CD4-positive, alpha-beta T cell treated with Interleukin-2 at 100 ng/mL for 4 hours (primary cell): ENCODE results near the gene REEP6.

Experiments
- DNase-seq: peaks from one replicate; pipeline ENCODE4 v3.0.0-alpha.2; 2020; ENCODE audit warnings: low spot score

The REEP6 gene

DNA sequence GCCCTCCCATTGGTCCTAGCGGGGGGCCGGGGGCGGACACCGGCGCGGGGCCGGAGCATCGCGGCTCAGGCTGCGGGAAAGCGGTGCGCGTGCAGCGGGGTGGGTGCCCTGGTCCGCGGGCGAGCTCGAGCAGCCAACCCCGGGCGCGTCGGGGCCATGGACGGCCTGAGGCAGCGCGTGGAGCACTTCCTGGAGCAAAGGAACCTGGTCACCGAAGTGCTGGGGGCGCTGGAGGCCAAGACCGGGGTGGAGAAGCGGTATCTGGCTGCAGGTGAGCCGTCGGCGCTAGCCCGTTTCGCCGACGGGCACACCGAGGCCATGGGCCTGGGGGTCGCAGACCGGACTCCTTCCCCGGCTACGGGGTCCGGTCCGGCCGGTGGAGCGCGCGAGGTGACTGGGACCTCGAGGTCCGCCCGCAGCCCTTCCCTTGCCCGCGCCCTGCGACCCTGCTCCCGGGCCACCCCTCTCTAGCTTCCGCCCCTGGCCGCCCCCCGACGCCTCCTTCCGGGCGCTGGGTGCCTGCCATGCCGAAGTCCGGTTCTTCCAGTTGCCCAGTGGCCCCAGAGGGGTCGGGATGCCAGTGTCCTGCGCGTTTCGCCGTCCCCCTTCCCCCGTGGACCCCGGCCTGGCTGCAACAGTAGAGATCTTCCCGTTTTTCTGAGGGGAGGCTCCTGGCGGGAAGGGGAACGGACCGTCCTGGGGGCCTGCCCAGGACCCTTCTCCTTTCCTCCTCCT, at the start of gene REEP6:
REEP6 (plus strand) TSS at position 68 of the 735 bp plus-strand sequence; CDS start at position 157, 89 bp downstream.
- no peak for DNase-seq

DNA sequence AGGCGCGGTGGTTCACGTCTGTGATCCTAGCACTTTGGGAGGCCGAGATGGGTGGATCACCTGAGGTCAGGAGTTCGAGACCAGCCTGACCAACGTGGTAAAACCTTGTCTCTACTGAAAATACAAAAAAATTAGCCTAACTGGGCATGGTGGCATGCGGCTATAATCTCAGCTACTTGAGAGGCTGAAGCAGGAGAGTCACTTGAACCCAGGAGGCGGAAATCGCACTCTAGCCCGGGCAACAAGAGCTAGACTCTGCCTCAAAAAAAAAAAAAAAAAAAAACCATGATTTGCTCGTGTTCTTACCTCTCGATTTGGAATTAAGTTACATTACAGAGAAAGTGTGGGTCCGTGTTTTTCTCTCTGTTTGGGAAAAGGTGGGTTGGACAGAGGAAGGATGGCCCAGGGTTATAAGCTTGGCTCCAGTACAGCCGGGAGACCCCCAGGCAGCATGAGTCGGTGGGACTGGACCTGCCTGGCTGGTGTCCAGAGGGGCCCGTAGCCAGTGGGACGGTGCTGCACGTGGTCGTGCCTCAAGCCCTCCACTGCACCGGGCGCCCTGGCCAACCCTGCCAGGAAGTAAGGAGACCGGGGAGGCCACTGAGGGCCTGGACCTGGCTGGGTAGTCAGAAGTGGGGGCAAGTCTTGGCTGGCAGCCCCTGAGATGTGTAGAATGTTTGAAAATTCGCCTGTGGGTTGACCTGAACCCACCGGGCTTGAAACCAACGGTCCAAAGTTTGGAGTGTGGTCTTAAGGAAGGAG, 49.1 kb upstream of the REEP6 start:
- no peak for DNase-seq

DNA sequence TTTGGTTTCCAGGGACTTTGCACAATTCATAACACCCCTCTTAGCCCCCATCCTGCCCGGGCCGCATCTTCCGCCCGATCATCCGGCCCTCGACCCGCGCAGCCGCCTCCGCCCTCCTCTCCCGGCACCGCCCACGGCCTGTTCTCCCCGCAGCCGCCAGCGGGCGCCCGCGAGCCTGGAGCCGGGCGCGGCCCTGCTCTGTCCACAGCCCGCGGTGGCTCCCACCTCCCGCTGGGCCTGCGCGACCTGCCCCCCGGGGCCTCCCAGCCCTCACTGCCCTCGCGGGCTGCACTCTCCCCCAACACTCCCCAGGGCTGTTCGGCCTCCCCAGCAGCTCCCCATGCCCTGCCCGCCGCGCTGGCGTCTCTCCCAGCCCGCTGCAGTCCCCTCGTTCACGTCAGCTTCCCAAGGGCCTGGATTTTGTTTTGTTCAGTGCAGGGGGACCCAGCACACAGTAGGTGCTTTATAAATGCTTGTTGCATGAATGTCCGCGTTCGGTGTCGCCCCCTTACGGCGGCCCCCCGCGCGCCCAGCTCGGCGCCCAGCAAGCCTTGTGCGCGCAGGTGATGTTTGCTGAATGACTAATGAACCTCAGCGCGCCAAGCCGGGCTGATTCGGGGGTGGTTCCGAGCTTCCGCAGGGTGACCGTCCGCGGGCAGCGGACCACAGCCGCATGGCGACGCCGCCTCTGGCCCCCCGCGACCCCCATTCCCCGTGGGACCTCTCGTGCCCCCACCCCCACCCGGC, 45.6 kb upstream of the REEP6 start:
- DNase-seq, result peak; percentile 77

DNA sequence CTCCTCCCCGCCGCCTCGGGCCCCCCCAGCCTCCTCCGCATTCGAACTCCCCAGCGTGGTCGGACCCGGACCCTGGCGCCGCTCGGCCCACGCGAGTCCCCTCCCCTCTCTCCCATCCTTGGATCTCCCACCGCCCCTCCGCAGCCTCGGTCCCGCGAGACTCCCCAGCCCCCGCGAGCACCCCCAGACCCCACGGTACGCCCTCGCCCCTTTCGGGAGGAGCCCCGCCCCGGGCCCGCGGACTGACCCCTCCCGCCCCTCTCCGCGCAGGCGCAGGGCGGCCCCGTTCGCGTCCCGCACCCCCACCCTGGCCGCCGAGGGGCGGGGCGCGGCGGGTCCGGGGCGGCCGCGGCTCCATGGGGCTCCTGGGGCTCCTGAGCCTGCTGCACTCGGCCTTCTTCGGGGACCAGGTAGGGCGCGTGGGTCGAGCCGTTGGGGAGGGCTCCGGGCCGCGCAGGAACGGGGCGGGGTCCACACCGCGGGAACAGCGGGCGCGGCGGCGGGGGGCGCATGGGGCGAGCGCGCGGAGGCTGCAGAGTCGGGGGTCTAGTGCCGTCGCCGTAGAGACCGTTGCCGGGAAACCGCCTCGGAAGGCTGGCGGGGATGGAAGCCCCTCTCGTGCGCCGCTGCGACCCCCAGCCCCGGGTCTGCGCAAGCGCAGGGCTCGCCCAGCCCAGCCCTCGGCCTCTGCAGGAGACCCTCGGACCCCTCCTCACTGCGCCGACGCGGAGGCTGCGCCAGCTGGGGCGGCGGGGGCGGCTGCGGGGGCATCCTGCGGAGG, 44.9 kb upstream of the REEP6 start:
- DNase-seq, result no peak

DNA sequence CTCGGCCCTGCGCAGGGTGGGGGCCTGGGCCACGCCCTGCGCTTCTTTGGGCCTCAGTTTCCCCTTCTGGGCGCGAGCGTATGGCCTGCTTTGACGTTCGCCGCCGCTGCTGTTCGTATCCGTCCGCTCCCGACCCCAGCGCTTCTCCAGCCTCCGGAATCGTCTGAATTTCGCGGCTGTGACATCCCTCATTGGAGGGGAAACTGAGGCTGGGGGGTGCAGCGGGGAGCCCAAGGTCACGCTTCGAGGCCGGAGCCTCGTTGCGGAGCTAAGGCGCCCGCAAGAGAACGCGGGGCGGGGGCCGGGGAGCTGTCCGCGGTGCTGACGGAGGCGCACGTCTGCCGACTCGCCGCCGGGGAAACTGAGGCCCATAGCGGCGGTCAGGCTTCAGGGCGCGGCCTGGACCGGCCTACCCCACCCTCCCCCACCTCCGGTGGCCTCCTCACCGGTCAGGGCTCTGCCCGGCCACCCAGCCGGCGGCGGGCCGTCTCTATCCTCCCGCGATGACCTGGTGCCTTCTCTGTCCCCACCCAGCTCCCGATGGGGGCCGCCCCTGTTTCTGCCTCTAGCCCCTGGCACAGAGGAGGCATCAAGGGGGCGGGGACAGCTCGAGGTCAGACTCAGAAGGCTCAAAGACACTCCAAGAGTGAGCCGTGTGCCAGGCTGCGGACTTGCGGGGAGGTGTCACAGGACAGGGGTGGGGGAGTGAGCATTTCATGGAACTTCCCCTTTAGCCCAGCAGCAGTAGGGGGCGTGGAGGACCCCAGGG, 44.1 kb upstream of the REEP6 start:
- no peak for DNase-seq

DNA sequence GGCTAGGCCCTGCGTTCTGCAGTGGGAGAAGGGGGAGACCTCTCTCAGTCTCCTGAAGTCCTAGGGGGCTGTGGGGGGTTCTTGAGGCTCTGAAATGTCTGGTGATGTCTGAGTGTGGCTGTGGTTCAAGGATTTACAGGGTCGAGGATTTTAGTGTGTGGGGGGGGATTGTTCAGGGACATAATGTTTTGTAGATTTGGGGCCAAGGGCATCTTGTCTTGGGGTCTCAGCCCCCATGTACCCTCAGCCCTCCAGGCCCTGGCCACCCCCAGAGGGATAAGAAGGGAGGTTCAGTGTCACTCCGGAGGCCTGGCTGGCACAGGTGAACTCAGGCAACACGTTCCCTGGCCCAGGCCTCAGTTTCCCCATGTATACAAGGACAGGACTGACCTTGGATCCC, 43.5 kb upstream of the REEP6 start:
- no peak for DNase-seq

DNA sequence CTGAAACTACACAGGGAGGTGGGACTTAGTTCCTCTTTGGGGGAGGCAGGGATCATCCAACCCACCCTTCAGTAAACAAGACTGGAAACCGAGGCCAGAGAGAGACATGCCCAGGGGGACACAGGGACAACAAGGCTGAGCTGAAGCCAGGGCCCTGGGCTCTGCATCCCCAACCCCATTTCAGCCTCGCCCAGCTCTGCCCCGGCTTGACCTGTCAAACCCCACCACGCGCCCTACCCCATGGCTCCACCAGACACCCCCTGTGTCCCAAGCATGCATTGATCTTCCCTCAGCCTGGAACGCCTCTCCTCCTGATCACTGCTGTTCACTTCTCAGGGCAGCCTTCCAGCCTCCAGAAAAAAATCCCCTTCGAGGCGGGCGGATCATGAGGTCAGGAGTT, 43.0 kb upstream of the REEP6 start:
- DNase-seq, result no peak

DNA sequence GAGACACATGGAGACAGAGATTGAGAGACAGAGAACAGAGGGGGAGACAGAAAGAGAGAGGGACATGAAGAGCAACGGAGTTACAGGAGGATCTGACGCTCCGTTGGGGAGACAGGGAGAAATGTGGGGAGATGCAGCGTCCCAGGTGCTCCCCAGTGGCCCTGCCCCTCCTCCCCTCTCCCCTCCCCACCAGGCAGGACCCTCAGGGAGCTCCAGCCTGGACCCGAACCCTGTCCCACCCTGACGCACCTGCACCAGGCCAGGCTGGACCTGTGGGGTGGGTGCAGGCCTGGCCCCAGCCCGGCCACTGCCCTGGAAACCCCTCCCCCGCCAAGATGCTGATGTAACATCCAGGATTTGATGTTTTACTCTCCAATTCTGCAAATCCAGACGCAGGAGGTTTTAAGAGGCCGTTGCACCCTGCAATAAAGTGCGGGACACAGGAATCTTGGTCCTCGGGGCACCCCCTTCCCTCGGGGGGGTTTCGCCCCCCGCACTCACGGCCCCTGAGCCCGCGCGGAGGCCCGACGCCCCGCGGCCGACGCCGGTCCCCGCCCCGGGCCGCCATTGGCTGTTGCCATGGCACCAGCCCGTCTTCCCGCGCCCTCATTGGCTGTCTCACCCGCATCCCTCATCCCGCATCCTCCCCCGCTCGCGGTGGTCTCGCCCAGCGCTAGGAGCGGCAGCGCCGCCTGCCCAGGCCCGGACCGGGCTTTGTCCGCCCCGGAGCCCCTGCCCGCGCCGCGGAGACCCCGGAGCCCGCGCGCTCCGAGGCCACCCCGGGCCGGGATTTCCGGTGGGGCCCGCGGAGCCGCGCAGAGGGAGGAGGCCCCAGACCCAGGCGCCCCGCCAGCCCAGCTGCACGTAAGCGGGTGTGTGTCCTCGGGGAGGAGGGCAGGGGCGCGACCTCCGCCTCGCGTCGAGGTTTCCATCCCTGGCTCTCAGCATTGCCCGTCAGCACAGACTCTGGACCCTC, 41.2 kb upstream of the REEP6 start, which contains the start of gene APC2:
APC2 (plus strand) TSS at position 655 of the 976 bp plus-strand sequence. CDS start 2,881 bp downstream, outside the sequence.
- no peak for DNase-seq

DNA sequence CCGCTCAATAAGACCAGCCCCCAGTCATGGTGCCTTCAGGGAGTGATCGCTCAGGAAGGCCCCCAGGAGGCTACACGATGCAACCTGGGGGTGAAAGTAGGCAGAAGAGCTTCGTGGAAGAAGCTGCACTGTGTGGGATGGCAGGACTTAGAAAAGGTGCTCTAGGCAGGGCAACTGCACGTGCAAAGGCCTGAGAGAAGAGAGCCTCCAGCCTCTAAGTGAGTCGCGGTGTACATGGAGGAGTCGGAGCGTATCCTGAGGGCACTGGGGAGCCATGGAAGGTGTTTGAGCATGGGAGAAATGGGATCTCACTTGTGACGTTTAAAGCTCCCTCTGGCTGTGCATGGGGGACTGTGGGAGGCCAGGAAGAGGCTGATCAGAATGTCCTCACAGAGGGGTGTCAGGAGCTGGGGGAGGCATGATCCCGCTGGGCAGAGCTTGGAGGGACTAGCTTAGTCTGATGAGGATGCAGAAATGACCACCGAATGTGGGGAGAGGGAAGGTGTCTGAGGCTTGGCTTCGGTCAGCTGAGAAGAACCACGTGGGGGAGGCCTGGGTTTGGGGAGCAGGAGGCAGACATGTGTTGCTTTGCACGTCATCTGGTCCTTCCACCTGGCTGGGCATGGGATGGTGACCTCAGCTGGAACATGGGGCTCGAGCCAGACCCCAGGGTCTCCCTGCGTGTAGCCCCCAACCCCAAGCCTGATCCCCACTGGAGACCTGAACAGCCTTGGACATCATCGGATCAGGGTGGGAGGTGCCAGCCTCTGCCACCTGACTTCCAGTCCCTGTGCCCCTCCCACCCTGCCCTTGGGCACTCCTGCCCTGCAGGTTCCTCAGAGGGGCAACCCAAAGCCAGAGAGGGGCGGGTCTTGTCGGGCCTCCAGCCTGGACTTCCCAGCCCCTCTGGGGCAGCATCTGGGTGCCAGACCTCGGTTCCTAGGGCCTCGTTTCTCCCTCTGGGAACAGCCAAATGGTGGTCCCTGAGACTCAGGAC, 39.9 kb upstream of the REEP6 start:
- DNase-seq, result no peak

DNA sequence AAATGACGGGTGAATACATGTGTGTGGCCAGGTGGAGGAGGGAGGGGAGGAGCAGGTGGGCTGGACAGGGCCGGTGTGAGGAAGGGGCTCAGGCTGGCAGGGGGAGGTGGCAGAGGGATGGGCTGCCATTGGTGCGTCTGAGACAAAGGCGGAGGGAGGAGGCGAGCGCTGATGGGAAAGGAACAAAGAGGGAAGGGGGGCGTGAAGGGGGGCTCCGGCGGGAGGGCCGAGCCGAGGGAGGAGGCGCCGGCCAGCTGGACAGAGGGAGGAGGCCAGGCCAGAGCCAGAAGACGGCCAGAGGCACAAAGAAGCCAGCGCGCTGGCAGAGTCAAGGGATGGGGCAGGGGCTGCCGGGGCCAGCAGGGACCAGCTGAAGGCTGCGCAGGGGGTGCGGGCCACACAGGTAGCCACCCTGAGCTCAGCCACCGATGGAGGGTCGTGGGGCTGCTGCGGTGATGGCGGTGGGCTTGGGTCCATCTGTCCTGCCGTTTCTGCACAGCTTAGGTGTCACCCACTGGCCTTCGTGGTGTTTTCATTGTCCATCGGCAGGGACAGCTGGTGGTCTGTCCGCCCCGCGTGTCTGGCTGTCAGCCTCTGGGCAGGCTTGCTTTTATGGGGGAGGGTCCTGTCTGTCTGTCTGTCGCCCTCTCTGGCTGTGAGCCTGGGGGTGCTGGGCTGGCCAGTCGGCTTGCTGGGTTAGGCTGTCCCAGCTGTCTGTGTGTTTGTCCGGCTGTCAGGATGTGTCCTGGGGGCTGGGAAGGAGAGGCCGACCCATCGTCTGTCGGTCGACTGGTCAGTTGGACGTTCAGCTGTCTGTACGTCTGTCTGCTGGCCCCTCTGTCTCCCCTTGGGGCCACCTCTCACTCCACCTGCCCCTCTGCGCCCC, 38.8 kb upstream of the REEP6 start:
- no peak for DNase-seq

DNA sequence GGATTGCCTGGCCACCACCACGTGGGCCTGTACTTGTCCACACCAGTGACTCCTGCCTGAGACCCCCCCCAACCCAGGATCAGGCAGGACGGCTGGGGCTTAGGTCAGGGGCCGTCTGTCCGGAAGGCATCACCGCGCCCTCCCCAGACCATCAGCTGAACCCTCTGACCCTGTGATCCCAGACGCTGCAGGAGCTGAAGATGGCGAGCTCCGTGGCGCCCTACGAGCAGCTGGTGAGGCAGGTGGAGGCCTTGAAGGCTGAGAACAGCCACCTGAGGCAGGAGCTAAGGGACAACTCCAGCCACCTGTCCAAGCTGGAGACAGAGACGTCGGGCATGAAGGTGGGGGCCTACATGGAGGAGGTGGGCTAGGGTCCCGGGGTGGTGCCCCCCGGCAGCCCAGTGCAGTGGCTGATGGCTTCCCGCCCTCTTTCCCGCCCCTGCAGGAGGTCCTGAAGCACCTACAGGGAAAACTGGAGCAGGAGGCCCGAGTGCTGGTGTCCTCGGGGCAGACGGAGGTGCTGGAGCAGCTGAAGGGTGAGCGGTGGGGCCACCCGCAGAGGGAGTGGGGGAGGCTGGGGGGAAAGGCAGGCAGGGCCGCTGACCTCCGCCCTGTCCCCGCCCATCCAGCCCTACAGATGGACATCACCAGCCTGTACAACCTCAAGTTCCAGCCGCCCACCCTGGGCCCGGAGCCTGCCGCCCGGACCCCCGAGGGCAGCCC, 38.0 kb upstream of the REEP6 start:
- no peak for DNase-seq

DNA sequence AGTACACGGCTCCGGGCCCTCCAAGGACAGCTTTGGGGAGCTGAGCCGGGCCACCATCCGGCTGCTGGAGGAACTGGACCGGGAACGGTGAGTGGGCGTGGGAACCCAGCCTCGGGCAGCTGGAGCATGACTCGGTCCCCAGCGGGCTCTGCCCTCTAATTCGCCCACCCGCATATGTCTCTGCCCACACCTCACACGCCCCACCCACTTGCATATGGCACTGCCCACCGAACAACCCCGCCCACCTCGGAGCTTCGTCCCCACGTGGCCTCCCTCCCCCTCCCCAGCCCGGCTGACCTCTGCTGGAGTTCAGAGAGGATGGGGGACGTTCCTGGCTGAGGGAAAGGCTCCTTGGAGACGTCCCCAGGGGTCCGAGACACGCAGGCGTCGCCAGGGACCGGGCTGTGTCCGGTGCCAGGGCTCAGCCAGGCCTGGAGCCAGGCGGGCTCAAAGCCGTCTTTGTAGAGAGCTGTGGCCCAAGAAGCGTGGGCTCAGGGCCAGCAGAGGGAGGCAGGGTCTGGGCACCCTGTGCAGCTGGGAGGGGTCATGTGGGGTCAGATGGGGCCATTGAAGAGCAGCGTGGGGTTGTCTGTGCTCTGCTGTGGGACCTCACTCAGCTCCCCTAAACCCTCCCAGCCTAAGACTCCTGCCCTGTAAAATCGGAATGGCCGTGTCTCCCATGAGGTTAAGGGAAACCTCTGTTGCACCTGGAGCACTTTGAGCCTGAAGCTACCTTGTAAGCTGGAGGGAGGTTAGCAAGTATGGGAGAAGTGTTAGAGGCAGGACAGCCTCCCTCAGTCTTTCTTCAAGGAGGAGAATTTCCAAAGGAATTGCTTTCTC, 37.2 kb upstream of the REEP6 start:
- no peak for DNase-seq

DNA sequence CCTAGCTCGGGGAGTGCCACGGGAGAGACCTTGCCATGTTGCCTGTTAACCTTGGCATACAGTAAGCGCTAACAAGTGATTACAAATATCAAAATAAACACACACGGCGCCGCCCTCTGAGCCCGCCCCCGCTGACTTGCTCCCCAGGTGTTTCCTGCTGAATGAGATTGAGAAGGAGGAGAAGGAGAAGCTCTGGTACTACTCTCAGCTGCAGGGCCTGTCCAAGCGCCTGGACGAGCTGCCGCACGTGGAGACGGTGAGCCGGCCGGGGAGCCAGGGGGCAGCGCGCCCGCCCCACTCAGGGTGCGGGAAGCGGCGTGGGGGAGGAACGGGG, 36.0 kb upstream of the REEP6 start:
- no peak for DNase-seq

DNA sequence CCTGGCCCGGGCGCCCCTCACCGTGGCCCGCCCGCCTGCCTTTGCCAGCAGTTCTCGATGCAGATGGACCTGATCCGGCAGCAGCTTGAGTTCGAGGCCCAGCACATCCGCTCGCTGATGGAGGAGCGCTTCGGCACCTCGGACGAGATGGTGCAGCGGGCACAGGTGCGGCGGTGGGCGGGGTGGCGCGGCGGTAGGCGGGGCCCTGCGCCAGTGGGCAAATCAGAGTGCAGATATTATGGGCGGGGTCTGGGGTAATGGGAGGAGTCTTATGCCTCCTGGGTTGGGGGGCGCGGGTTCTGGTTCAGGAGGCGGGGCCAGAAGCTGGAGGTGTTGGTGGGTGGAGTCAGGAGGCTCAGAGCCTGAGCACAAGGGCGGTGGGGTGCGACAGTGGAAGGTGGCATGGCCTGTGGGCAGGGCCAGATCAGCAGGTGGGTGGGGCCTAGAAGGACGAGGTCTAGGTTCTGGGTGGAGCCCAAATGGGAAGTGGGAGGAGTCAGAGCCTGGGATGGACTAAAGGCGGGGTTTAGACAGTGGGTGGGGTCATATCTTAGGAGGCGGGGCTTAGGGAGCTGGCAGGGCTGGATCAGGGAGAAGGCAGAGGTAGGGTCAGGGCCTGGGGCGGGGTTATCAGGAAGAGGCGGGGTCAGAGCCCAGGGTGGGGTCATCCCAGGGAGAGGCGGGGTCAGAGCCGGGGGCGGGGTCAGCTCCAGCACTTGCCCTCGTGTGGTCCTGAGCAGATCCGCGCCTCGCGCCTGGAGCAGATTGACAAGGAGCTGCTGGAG, 35.5 kb upstream of the REEP6 start:
- DNase-seq, result peak; percentile 28
